ENCODE results near the gene CMTM7. TPM values are rescaled to one million over a fixed set of nuclear protein-coding genes. Genes with fewer than 3 reads are reported as not detected.

CMTM7 gene
- total and polyA plus RNA-seq, 2 of the 13 experiments (the other 11 are each of a cell fraction or from before 2014, with no cell fraction given), result 20.9 to 21.4 TPM

GRCh38 chr3:32455609-32456428 lies 64.2 kb downstream of the CMTM7 start:
- no peak for FAIRE-seq
- in situ Hi-C loops (cut with HindIII; ENCODE audit: extremely low pct_ligation_motif_present, low pct_unique_long_range_greater_than_20kb), result no loop called here
- no TSS peak for BruUV-seq (replicated peaks)

More at GRCh38 chr3:32455609-32456428, 64.2 kb downstream of the CMTM7 start:
- no peak overlapping the region for H3K4me2 ChIP-seq (ENCODE audit: low read depth, low read length)
- no peaks in the 10 kb centered on the region for H3K4me1 ChIP-seq (ENCODE audit: insufficient read depth, low read length)
- H3K4me3 ChIP-seq (replicated peaks in 1 of 3; ENCODE audit: insufficient read depth in 1 of 3, low read depth in 2 of 3, low read length in 3 of 3), result no peak overlapping the region
- ATAC-seq (no peak), DNase-seq (ENCODE audit: low spot score) (no peak)
- intact Hi-C loops (cut with micrococcal nuclease; ENCODE audit: unreplicated experiment), result no loop called here
- no peak overlapping the region for H3K27ac ChIP-seq (ENCODE audit: extremely low read length, insufficient read depth, low read length)
- no peak overlapping the region for H2AFZ ChIP-seq (ENCODE audit: low read length)
- ChIA-PET POLR2A (no interaction called here), CTCF (ENCODE audit: low intra/inter-chr PET ratio, low total read pairs) (no interaction called here)
- no peaks in the 10 kb centered on the region for H3K79me2 ChIP-seq (ENCODE audit: insufficient read depth, low read length)
- H3K9ac ChIP-seq (ENCODE audit: insufficient read depth, low read depth, low read length), result no peak overlapping the region
- TF ChIP-seq CEBPG (CRISPR knock-in tag; IDR thresholded peaks at IDR 0.05), result no peak
- TF ChIP-seq ZNF780A (CRISPR knock-in tag; IDR thresholded peaks at IDR 0.05), result no peak
- no peak for TF ChIP-seq ZBED4 (CRISPR knock-in tag; IDR thresholded peaks at IDR 0.05; ENCODE audit: borderline replicate concordance)
- no peak for TF ChIP-seq CHD4 (IDR thresholded peaks at IDR 0.05; ENCODE audit: borderline replicate concordance, low read length)
- no peaks in the 10 kb centered on the region for H4K20me1 ChIP-seq (ENCODE audit: insufficient read depth, low read length)
- no peaks in the 10 kb centered on the region for H3K27me3 ChIP-seq (ENCODE audit: control insufficient read depth in 1 of 2, insufficient read depth in 2 of 2, low read length in 2 of 2)
- no peaks in the 10 kb centered on the region for H3K9me3 ChIP-seq (ENCODE audit: low read length)
- WGBS (ENCODE audit: low lambda C conversion rate), result 98% methylated on average over 15 of the region's 15 CpGs
- H3K36me3 ChIP-seq (replicated peaks in 1 of 2; ENCODE audit: control insufficient read depth in 1 of 2, insufficient read depth in 2 of 2, low read length in 2 of 2), result peaks cover 9 to 35% of the 10 kb centered on the region in 2 experiments; a peak in 4 of 5 replicates
